NCI-H2107 treated with DMSO at 0.1 percent for 48 hours (cell line): ENCODE data around the gene SPRY4.
"Not testable (repeated sequence)": the region's sequence is repeated elsewhere in the genome, so short reads cannot be mapped to it uniquely, and the experiment has no call there.

Experiments
- DNase-seq: peaks from one replicate; lab custom pipeline; 2025; ENCODE audit not compliant: unreplicated experiment; lab: John Stamatoyannopoulos, UW

SPRY4 gene

DNA sequence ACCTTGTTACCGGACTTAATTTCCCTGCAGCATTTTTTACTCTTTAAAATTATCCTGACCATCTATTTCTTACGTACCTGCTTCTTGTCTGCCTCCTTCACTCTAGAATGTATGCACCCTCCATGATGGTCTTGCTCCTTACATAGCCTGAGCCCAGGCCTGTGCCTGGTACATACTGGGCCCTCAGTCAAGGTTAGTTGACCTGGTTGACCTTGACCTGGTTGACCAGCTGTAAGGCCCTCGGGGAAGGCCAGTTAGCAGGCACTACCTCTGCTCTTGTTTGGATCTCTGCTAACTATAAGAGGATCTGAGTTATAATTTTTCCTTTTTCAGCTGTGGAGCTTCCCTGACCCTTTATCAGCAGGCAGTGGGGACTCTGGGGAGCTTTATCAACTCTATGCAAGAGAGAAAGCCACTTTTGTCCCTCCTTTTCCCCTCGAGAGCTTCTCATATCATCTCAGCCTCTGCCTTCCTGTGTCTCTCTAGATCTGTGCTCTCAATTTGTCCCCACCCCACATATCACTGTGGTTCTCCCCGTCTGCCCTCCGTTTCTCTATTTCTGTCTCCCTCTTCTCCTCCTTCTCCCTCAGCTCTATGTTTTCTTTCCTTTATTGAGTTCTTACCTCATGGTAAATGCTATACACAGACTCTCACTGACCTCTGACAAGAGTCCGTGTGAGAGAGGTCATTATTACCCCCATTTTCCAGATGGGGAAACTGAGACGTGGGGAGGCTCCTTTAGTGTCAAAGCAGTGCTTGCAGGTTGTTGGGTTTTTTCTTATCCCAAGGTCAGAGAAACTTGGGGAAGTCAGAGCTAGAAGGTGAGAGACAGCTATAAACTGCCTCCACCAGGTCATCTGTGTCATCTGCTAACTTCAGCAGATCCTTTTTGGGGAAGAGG is 28.6 kb downstream of the SPRY4 start:
- no peak for DNase-seq

DNA sequence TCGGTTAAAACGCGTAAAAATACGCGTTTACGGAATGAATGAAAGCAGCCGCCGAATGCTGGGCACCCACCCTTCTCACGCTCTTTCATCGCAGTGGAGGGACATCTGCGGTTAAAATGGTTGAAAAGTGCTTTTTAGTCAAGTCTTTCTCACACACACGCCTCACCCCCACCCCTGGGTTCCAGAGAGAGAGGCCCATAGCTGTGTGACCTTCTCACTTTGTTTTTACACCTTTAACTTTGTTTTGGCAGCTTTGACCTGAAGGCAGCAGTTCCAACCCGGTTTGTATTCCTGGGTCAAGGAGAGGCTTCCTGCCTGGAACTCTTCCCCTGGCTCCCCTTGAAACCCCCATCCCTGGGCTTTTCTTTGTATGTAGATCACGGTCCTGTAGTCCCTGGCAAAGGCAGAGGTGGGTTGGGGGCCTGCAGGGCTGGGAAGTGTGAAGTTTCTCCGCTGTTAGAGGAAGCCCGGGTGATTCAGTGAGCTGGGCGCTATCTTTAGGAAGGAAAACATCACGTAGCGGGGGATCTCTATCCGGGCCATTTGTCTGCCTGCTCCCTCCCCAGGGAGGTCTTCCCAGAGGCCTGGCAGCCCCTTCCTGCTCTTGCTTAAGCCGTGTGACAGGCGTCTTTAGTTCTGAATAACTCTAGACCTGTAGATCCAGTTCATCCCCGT is 29.6 kb downstream of the SPRY4 start:
- DNase-seq, result no peak

DNA sequence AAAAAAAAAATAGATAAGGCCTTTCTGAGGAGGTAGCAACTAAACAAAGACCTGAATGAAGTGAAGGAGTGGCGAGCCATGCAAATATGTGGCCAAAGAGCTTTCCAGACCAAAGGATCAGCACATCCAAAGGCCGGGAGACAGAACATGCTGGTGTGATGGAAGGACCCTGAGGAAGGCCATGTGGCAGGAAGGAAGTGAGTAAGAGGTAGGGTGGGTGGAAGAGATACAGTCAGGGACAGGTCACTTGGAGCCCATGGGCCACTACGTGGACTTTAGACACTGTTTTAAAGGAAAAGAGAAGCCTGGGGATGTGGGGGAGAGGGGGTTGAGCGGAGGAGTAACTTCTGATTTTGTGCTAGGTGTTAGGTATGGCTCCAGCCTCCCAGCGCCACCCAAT is 31.3 kb downstream of the SPRY4 start:
- DNase-seq, result no peak

DNA sequence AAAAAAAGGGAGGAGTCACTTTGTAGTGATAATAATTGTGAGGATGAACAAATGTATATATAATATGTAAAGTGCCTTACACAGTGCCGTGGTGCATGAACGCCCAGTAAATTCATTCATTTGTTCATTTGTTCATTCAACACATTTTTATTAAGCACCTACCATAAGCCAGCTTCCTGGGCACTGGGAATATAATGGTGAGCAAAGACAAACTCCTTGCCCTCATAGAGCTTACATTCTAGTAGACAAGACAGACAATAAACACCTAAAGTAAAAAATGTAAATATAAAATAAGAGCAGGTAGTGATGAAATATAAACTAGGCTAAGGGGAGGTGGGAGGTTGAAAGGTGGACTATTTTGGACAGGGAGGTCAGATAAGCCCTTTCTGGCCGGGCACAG is 32.0 kb downstream of the SPRY4 start:
- DNase-seq, result no peak

DNA sequence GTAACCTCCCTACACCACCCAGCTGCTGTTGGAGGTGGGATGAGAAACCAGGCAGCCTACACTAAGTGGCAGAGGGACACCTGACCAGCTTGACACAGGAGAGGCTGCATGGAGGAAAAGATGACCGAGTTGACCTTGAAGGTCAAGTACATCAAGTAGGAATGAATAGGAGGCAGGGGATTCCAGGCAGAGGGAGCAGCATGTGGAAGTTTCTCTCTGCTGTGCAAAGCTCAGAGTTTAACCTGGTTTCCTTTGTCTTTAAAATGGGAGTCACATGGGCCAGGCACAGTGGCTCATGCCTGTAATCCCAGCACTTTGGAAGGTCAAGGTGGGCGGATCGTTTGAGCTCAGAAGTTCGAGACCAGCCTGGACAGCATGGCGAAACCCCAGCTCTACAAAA is 32.6 kb downstream of the SPRY4 start:
- no peak for DNase-seq

DNA sequence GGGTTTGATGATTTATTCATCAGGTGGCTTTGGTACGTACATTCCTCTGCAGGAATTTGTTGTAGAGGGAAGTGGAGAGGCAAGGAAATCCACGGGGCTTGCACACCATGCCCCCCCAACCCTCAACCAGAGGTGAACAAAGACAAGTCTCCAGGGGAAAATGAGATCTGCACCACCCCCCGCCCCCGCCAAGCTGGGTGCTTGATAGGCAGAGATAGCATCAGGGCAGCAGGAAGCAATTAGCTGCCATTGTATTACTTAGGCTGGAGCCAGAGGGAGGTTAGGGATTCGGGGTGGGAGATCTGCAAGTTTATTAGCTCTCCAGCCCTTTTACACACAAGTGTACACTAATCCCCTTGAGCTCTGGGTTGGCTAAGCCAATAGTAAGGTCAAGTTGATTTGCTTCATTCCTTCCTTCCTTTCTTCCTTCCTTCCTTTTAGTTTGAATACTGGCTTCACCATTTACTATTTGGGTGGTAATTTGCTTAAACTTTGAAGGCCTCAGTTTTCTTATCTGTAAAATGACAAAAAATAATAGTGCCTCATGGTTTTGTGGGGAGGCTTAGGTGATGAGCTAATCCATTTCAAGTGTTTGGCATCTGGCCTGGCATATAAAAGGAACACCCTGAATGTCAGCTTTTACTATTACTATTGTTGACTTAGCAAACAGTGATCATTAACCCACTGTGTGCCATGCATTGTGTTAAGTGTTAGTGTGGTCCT is 34.1 kb downstream of the SPRY4 start:
- no peak for DNase-seq

DNA sequence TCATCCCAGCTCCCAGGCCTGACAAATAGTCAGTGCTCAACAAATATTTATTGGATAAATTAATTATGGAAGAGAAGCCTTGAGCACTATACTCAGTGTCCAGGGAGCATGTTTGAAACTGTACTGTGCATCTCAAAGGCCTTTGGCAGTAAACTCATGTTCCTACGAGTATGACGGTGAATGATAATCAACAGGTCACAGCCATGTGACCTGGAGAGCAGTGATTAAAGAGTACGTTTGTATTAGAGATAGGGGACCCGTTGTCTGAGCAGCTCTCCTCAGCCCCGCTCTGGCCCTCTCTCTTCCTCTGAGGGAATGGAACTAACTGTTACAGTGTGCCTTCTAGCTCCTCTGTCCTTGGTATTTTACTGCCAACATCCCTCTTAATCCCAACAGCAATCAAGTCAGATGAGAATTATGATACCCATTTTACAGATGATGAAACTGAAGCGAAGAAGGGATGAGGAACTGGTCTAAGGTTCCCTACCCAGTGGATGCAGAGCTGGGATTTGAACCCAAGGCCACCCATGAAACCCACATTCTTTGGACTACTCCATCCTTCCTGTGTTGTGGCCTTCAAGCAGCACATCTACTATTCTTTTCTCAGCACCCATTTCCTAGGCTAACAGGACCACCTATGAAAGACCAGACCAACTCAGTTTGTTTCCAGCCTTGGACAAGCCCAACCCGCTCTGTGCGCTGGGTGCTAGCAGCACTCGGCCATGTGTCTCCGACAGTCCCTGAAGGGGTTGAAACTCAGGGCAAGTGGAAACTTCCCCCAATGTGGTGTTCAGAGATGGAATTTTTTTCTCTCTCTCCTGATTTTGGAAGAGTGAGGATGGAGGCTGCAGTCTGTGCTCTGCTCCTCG is 34.9 kb downstream of the SPRY4 start:
- no peak for DNase-seq

DNA sequence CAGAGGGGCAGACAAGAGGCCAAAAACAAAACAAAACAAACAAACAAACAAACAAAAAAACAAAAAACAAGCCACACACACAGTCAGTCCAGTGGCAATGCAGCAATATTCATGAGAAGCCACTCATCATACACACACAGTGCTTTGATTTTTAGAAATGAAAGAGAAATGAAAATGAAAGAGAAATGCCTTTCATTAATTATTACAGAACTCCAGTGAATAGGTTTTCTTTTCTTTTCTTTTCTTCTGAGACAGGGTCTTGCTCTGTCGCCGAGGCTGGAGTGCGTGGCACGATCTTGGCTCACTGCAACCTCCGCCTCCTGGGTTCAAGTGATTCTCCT is 36.9 kb downstream of the SPRY4 start:
- DNase-seq, result no peak

DNA sequence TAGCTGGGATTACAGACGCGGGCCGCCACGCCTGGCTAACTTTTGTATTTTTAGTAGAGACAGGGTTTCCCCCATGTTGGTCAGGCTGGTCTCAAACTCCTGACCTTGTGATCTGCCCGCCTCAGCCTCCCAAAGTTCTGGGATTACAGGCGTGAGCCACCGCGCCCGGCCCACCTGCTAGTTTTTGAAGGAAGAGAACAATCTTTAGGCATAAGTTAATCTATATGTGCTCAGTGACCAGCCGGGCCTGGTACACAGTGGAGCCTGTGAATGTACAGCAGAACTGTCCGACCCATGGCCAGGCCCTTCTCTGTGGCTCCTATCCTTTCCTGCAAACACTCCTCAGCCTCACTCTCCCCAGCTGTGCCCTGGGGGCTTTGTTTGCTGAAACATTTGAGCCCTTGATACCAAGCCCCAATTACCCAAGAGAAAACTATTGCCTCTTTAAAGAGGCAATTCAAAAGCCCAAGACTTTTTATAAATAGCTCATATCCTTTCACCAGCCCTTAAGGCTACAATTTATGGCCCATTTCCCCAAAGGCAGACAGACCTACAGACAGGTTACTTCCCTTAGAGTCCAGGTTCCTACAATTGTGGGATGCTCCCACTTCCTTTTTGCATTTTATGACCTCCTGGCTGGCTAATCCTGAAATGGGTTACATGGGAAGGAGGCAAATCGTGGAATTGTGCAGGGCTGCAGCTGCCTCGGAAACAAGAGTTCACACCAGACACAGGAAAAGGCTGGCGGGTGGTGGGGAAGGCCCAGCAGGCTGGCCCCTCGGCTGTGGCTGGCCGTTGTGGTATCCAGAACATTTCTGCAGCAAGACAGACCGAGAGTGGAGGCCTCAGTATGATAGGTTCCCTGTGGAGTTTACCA is 37.5 kb downstream of the SPRY4 start:
- no peak for DNase-seq

DNA sequence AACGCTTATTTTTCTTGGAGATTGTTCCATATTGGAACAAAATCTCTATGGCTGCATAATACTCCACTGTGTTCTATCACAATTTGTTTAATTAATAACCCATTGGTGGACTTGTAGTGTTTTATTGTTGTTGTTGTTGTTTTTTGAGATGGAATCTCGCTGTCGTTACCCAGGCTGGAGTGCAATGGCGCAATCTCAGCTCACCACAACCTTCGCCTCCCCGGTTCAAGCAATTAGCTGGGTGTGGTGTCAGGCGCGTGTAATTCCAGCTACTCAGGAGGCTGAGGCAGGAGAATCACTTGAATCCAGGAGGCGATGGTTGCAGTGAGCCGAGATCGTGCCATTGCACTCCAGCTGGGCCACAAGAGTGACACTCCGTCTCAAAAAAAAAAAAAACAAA is 38.7 kb downstream of the SPRY4 start:
- DNase-seq, result no peak

DNA sequence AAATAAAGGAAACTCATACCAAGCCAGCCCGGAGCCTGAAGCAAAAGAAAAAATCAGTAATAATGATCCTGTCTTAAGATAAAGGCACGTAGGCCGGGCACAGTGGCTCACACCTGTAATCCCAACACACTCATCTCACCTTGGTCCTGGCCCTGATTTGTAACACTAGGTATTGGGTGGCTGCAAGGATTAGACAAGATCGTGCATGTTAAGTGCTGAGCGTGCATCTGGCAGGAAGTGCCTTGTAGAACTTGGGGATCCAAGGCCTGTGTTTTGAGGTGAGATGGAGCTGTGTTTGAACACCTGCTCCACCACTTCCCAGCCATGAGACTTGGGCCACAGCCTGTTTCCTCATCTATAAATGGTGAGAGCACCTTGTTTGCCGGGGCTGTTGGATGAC is 41.5 kb downstream of the SPRY4 start:
- DNase-seq, result no peak

DNA sequence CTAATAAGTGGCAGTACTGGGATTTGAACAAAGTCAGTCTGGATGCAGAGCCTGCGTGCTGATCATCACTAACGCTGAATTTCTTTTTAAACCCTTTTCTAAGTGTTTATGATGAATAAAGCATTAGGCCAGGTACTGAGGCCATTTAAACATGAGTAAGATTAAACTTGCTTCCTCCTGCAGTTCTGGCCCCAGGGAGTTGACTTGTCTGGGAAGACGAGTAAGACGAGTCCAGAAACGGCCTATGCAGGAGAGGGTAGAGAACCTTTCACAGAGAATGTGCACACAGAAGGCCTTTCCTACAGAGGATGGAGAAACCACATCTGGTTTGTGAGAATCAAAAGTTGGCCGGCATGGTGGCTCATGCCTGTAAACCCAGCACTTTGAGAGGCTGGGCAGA is 42.9 kb downstream of the SPRY4 start:
- DNase-seq, result no peak

DNA sequence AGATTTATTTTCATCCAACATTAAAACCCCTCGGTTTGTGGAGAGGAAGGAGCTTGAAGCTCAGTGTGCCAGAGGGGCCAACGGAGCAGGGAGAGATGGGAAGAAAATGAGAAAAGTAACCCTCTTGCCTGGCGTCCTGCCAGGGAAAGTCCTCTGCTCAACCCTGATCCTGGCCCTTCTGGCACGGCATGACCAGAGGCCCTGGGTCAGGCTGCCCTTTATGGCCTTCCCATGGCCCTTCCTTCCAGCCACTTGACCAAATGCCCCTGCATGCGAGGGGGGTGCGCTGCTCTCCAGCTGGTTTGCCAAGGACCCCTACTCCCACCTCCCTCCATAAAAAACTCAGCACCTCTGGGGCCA is 43.8 kb downstream of the SPRY4 start:
- DNase-seq, result no peak

DNA sequence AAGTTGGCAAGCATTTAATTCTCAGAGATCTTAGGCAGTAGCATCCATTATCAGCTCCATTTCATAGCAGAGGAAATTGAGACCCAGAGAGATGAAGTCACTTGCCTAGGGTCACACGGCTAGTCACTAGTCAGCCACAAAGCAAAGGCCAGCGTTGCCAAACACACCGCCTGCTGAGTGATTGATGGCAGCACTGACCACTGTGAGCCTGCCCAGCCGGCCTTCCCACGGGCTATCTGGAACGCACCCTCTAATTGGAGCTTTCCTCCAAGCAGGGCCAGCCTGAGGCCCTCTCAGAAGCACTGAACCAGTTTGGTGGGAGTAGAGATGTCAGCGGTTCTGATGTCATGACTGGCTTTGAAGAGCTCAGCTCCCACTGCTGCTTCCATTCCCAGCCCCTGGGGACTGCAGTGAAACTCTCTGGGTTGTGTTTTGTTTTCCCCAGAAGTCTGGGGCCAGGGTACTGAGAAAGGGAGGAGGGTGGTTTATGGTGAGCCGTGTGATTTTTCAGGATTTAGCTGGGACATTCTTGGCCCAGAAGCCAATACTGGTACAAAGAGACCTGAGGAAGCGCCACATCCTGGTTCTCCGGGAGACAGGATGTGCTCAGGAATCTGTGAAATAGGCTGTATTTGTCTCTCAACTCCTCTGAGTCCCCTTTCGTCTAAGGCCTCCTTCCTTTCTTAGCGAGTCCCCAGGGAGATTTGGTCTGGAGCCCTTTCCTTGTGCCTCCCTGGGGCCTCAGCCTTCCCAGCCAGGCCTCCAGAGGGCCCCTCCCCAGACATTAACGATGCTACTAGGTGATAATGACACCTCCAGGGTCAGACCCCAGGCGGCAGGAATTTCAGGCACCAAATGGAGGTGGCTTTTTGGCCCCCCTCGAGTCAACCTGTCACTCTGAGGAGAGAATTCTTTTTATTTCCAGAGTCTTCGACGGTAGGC is 44.5 kb downstream of the SPRY4 start:
- DNase-seq, result no peak

DNA sequence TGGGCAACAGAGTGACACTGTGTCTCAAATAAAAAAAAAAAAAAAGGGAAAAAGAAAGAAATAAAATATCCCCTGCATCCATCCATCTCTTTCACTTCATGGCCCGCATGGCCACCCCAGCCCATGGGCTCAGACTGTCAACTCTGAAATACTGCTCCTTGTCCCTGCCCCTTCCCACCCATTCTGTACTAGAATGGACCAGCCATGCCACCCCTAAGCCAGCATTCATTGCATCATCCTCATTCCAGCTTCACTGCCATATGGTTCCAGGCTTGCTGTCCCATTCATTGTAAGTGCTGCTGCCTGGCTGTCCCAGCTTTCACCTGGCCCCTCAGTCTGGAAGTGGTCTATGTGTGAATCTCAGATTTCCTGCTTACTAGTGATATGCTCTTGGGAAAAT is 46.2 kb downstream of the SPRY4 start:
- DNase-seq, result no peak

DNA sequence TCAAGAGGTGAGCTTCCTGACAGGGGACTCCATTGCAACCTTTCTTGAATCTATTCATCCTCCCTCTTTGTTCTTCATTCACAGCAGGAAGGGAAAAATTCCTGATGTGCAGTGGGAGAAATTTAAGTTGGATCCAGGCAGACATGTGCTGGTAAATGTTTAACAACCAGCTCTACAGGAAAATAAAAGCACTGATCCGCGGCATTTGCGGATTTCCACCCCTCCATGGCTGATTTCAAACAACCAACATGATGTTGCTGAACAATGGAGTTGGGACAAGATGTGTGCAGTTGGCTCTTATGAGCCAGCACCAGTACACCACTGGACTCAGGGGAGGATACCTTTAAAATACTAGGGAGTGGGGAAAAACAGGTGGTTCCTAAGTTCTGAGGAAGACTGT is 47.0 kb downstream of the SPRY4 start:
- no peak for DNase-seq

DNA sequence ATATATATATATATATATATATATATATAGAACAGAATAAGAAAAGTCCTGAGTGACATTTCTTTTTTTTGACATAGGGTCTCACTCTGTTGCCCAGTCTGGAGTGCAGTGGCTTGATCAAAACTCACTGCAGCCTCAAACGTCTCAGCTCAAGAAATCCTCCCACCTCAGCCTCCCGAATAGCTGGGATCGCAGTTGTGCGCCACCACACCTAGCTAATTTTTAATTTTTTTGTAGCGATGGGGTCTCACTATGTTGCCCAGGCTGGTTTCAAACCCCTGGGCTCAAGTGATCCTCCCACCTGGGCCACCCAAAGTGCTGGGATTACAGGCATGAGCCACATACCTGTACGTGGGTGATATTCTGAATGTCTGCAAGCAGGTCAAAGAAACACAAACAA is 48.3 kb downstream of the SPRY4 start:
- DNase-seq, result no peak

DNA sequence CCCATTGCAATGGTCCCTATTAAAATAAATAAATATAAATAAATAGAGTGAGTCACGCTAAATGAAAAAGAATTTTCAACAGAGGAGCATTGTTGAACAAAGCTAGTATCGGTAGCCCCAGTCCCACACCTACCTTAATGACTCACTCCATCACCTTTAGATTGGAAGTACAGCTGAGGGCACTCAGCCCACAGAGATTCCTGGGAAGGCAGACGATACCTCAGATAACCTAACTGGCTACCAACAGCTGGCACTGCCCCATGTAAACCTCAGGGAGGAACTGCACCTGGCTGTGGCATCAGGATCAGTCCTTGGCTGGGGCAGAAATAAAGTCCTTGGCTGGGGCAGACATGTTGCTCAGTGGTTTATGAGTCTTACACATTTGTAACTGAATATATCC is 49.3 kb downstream of the SPRY4 start:
- no peak for DNase-seq

DNA sequence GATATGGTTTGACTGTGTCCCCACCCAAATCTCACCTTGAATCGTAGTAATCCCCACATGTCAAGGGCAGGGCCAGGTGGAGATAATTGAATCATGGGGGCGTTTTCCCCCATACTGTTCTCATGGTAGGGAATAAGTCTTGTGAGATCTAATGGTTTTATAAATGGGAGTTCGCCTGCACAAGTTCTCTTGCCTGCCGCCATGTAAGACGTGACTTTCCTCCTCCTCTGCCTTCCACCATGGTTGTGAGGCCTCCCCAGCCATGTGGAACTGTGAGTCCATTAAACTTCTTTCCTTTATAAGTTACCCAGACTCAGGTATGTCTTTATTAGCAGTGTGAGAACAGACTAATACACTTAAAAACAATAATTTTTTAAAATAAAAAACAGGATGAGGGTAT is 52.2 kb downstream of the SPRY4 start:
- not testable (repeated sequence) for DNase-seq
